ENCODE measurements around the gene LRSAM1.
"Not testable (repeated sequence)": the region's sequence is repeated elsewhere in the genome, so short reads cannot be mapped to it uniquely, and the experiment has no call there.

LRSAM1 gene

GRCh38 chr9:127457191-127457878 is 6.0 kb downstream of the LRSAM1 start:
- DNase-seq (ENCODE audit: low read depth): no peak

DNA sequence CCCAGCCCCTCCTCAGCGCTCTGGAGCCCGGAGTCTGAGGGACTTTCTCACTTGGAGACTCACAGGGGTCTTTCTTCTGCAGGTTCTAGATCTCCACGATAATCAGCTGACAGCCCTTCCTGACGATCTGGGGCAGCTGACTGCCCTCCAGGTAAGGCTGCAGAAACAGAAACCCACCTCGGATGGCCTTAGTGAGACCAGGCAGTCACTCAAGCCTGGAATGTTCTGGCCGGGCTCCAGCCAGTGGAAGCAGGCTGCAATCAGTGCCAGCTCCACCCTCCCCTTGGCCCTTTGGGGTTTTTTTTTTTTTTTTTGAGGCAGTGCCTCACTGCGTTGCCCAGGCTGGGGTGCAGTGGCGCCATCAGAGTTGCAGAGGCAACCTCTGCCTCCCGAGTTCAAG is 7.6 kb downstream of the LRSAM1 start:
- DNase-seq (ENCODE audit: low read depth): no peak

GRCh38 chr9:127463382-127463781 is 12.1 kb downstream of the LRSAM1 start:
- DNase-seq (ENCODE audit: low read depth): no peak

DNA sequence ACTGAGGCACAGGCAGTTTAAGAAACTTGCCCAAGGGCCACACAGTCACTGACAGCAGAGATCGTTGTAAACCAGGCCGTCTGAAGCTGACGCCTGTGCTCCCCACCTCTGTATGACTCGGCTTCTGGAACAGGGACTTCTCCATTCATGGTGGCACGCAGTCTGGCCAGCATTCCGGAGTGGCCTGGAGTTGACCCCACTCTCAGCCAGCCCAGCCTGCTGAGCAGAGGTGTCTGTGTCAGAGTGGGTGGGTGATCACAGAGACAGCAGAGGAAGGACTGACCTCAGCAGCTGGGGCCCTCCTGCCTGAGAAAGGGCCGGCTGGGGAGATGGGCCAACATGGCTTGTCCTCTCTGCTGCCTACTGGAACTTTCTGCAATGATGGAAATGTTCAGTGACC is 12.6 kb downstream of the LRSAM1 start:
- no peak for DNase-seq (ENCODE audit: low read depth)

GRCh38 chr9:127466407-127466917 is 15.2 kb downstream of the LRSAM1 start:
- DNase-seq (ENCODE audit: low read depth): not testable (repeated sequence)

DNA sequence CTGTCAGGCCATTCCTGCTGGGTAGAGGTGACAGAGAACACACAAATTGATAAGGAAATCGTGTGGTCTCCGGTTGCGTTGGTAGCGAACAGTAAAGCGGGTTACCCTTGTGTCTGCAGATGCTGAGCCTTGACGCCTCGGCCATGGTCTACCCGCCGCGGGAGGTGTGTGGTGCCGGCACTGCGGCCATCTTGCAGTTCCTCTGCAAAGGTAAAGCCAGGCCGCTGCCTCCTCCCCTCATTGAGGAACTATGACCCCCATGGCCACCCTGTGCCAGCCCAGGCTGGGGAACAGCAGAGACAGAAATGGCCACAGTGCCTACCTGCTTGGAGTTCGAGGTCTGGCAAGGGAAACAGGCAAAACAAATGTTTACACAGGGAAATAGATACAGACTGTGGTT is 16.3 kb downstream of the LRSAM1 start:
- DNase-seq (ENCODE audit: low read depth): no peak

- DNase-seq (ENCODE audit: low read depth): no peak
Measured at GRCh38 chr9:127470662-127471061, 19.4 kb downstream of the LRSAM1 start.

DNA sequence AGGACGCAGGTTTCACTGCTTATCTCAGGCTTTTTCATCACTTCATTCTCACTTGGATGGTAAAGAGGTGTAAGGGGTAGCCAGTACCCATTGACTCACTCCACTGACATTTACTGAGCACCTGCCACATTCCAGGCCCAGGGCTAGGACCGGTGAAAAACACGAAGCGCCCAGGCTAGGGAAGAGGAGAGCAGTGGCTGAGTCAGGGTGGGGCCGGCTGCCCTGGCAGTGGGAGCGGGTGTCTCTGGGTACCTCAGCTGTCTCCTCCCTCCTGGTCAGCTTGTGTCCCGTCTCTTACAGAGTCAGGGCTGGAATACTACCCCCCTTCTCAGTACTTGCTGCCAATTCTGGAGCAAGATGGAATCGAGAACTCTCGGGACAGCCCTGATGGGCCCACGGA is 22.2 kb downstream of the LRSAM1 start:
- no peak for DNase-seq (ENCODE audit: low read depth)

- DNase-seq (ENCODE audit: low read depth): no peak
Measured at GRCh38 chr9:127473932-127474331, 22.6 kb downstream of the LRSAM1 start.

GRCh38 chr9:127474592-127474991 is 23.3 kb downstream of the LRSAM1 start:
- no peak for DNase-seq (ENCODE audit: low read depth)

GRCh38 chr9:127479507-127480081 is 28.3 kb downstream of the LRSAM1 start:
- no peak for DNase-seq (ENCODE audit: low read depth)

DNA sequence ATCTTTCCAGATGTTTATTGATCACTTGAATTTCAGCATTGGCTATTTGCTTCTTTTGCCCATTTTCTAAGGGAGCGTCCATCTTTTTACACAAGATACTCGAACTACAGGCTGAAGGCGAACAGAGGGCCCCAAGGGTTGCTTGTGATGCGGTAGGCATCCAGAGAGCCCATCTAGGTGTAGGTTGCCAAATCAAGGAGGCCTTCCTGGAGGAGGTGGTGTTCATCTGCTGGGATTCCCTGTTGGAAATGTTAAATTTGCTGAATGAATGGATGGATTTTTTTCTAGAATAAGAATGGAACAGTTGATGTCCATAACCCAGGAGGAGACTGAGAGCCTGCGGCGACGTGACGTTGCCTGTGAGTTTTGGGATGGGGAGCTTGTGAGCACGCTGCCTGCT is 31.4 kb downstream of the LRSAM1 start:
- no peak for DNase-seq (ENCODE audit: low read depth)

- no peak for DNase-seq (ENCODE audit: low read depth)
Measured at GRCh38 chr9:127485995-127486394, 34.7 kb downstream of the LRSAM1 start.

DNA sequence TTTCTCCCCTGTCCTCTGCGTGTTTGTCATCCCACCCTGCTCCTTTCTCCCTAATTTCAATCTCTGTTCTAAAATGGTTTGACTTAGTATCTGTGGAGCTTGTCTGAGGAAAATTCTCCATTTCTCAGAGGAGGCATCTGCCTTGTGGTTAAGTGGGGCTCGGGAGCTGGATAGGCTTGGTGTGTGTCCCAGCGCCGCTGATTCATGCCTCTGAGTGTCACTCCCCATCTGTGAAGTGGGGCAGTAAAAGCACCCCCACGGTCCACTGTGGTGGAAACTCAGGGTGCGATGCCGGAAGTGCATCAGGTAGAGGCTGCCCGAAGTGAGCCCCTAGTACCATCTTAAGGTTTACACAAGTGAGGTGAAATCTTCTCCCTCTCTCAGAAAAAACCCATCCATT is 37.6 kb downstream of the LRSAM1 start:
- DNase-seq (ENCODE audit: low read depth): no peak

- no peak for DNase-seq (ENCODE audit: low read depth)
Measured at GRCh38 chr9:127489471-127490115, 38.3 kb downstream of the LRSAM1 start.

GRCh38 chr9:127490535-127491230 is 39.4 kb downstream of the LRSAM1 start:
- no peak for DNase-seq (ENCODE audit: low read depth)

DNA sequence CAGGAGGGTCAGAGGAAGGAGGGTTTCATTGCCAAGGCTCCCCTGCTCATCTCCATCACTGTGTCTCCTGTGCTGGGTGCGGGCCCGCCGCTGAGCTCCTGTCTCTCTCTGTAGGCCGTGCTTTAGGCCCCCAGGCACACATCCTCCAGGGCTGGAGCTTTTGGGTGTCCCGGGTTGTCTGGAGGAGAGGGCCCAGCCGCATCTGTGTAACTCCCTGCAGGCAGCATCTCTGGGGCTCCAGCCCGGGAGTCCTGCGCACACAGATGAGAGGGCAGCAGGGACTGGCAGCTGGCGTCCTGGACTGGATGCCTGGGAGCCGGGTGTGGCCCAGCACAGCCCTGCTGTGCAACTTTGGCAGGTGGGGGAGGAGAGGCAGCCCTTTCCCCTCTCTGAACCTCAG is 40.2 kb downstream of the LRSAM1 start:
- no peak for DNase-seq (ENCODE audit: low read depth)

DNA sequence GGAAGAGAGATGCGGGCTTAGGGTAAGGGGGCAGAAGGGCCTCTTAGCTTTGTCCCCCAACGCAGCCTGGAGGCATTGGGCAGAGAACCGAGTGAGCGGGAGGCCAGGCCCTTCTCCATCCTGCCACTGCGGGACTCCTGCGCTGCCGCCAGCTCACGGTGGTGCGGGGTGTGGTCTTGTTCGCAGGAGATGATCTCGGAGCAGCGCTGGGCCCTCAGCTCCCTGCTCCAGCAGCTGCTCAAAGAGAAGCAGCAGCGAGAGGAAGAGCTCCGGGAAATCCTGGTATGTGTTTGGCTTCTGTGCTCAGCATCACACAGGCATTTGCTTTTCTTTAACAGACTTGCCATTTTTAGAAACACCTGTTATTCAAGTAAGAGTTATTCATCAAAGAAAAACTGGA is 41.3 kb downstream of the LRSAM1 start:
- DNase-seq (ENCODE audit: low read depth): no peak

- DNase-seq (ENCODE audit: low read depth): no peak
Measured at GRCh38 chr9:127493592-127494303, 42.4 kb downstream of the LRSAM1 start.

DNA sequence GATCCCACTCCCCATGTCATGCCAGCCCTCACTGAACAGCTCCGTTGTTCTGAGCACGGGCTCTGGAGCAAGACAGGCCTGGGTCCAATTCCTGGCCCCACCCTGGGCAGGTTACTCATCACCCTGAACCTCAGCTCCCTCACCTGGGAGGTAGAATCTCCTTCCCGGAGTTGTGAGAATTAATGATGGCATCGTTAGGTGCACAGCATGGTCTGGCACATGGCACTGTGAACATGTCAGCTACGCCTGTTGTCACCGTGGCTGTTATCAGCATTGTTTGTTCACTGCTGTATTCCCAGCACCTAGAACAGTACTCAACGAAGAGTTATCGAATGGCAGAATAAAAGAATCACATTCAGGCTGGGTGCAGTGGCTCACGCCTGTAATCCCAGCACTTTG is 43.0 kb downstream of the LRSAM1 start:
- no peak for DNase-seq (ENCODE audit: low read depth)

GRCh38 chr9:127495884-127496555 is 44.7 kb downstream of the LRSAM1 start:
- DNase-seq (ENCODE audit: low read depth): no peak

DNA sequence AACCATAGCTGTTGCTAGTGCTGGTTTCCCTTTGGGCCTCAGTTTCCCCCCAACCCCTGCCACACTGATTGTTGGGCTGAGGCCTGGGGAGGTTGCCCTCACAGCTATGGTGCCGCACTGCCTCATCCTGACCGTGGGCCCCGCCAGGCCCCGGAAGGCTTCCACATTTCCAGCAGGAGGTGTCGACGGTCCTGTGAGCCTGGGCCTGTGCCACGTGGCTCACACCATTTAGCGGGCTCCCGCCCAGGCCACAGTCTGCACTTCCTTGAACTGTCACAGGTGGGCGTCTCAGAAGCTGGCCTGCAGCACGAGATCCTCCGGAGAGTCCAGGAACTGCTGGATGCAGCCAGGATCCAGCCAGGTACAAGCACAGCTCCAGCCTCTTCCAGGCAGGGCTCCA is 45.7 kb downstream of the LRSAM1 start:
- DNase-seq (ENCODE audit: low read depth): no peak

Data from stimulated activated CD4-positive, alpha-beta T cell treated with anti-CD3 and anti-CD28 coated beads, Interleukin-2, amount 100 ng/mL, for 4 hours (primary cell).